ENCODE measurements around the gene WASHC2A. TPM values are rescaled to one million over a fixed set of nuclear protein-coding genes. Genes with fewer than 3 reads are reported as not detected.

The WASHC2A gene
- total RNA-seq = 41.8 and 42.4 TPM in 2 replicates

GRCh38 chr10:50067546-50068351 is at the start of gene WASHC2A:
Gene WASHC2A (plus strand): TSS chr10:50067954. CDS start chr10:50068006, 52 bp downstream.

Other genes starting within 250 kb of the WASHC2A start
- gene PARG, start 125.9 kb upstream of the WASHC2A start, total RNA-seq = 32.9 and 39.4 TPM in 2 replicates
- 12.0 and 18.1 TPM in 2 replicates for gene TIMM23B, start 125.9 kb upstream of the WASHC2A start, total RNA-seq
- gene AGAP6, start 79.5 kb upstream of the WASHC2A start, total RNA-seq = 1.7 and 3.6 TPM in 2 replicates
- gene ASAH2, start 183.6 kb downstream of the WASHC2A start, total RNA-seq = 0.38 and 0.63 TPM in 2 replicates

Data from endothelial cell of coronary artery (primary cell).